Stimulated activated CD4-positive, alpha-beta T cell treated with anti-CD3 and anti-CD28 coated beads, Interleukin-1b, Interleukin-23, amount 100 ng/mL, for 24 hours (primary cell): ENCODE data around the gene LCE5A.
"Not testable (repeated sequence)": the region's sequence is repeated elsewhere in the genome, so short reads cannot be mapped to it uniquely, and the experiment has no call there.

ENCODE experiments used
- DNase-seq, 4 experiments: peaks; one replicate each; pipeline ENCODE4 v3.0.0-alpha.2; 2020; ENCODE audit warnings: low read depth in 4 of 4, low spot score in 1 of 4

The LCE5A gene, protein sequence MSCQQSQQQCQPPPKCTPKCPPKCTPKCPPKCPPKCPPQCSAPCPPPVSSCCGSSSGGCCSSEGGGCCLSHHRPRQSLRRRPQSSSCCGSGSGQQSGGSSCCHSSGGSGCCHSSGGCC

GRCh38 chr1:152510503-152510902, at the start of gene LCE5A:
LCE5A (plus strand) TSS chr1:152510803; CDS start chr1:152511535, 732 bp downstream.
- no peak for DNase-seq

GRCh38 chr1:152461544-152461943, 49.1 kb upstream of the LCE5A start:
- peak in 3 of 4 experiments; percentile 17 to 40 (median 38) for DNase-seq

- no peak for DNase-seq
Observed at GRCh38 chr1:152462636-152463035, 48.0 kb upstream of the LCE5A start.

DNA sequence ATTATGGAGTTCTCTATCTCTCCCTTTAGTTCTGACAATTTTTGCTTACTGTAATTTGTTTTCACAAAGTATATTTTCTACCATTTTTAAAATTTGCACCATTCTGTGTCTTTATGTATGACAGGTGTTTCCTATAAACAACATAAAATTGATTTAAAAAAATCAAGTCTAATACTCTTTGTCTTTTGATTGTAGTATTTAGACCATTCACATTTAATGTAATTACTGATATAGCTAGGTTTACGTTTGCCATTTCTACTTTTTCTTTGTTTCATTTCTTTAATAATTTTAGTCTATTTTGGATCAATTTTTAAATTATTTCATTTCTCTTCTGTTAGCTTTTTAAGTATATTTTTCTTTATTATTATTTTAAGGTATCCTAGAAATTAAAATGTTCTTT, 44.4 kb upstream of the LCE5A start:
- DNase-seq = no peak

- no peak for DNase-seq
Observed at GRCh38 chr1:152473887-152474537, 36.6 kb upstream of the LCE5A start.

- DNase-seq = peak; percentile 29 to 64 (median 44)
Observed at GRCh38 chr1:152479792-152480595, 30.6 kb upstream of the LCE5A start.

- no peak for DNase-seq
Observed at GRCh38 chr1:152481869-152482664, 28.5 kb upstream of the LCE5A start.

GRCh38 chr1:152486400-152487006, 24.1 kb upstream of the LCE5A start:
- DNase-seq = no peak

DNA sequence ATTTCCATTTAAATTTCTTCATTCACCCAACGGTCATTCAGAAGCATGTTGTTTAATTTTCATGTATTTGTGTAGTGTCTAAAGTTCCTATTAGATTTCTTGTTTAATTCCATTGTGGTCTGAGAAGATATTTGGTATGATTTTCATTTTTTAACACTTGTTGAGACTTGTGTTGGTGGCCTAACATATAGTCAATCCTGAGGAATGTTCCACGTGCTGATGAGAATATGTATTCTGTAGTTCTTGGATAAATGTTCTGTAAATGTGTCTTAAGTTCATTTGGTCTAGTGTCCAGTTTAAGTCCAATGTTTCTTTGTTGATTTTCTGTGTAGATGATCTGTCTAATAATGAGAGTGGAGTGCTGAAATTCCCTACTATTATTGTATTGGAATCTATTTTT, 22.7 kb upstream of the LCE5A start:
- DNase-seq = no peak

- not testable (repeated sequence) for DNase-seq
Observed at GRCh38 chr1:152491537-152491936, 19.1 kb upstream of the LCE5A start.

DNA sequence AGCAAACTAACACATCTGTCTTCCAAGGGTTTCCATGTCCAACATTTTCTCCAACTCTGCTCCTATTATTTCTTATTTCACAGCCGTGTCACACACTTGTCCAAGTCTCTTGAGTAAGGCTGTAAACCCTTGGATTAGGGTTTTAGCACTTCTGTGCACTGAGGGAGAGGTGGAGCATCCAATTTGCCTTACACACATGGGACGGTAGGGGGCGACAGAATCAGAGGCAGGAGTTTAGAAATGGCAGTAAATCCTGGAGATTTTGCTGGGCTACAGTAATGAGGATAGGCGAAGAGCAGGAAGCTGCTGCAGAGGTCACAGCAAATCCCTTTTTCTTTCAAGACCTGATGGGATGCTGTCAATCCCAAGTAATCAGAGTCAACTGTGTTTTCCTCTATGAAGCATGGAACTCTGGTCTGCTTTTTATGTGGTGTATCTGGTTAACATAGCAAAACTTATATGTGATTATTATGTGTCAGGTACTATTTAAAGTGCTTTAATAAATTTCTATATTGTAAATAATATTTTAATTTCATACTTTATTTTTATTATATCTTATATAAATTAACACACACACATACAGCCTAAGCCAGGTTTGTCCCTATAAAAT, 15.4 kb upstream of the LCE5A start:
- peak in 1 of 4 experiments; percentile 2 for DNase-seq

DNA sequence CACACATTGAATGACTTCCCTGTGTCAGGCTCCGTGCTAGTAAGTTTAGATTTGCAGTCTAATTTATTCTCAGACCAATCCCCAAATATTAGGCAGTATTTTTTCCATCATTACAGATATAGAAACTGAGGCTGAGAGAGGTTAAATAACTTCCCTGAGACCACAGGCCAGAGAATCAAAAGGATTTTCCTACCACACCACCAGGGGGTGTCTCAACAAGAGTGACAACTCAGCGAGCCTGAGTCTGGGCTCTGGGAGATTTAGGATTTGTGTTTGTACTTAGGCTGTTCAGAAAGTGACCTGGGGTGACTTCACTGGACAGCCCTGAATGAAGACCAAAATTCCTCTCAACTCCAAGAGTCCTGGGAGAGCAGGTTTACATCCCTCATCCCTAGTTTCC, 13.3 kb upstream of the LCE5A start:
- DNase-seq = no peak

- DNase-seq = no peak
Observed at GRCh38 chr1:152501704-152502103, 8.9 kb upstream of the LCE5A start.

GRCh38 chr1:152502496-152503180, 8.0 kb upstream of the LCE5A start:
- no peak for DNase-seq

DNA sequence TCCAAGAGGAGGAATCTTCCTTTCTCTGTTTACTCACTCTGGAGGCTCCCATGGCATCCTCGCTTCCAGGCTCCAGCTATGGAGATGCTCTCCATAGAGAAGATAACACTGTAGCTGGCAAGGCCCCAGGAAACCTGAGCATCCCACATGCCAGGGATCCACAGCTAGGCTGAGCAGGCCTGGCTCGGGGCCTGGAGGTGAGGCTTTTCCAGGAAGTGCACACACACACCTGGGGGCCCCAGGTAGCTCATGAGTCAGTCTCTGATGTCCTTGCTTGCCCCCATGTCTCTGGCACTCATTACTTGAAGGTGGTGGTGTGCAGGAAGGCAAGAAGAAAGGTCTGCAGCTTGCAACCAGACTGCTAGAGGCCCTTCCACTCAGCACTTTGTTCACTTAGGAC, 5.5 kb upstream of the LCE5A start:
- no peak for DNase-seq

GRCh38 chr1:152506899-152507498, 3.6 kb upstream of the LCE5A start:
- no peak for DNase-seq

GRCh38 chr1:152511596-152511995, 993 bp downstream of the LCE5A start:
- DNase-seq = no peak

DNA sequence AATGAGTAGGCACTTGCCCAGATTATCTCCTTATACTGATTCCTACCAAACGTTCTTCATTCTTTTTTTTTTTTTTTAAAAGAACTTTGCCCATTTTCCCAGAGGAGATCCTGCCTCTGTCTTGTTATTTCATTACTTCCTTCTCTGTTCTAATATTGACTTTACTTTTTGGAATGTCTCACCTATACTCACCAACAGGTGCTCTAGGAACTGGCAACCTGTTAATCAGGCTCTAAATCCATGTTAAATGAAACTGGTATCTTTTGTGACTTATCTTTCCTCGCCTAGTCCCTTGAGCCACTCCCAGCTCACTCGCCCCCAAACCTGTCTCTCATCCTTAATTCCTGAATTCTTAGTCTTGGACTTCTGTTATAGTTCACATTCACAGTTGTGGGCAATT, 2.5 kb downstream of the LCE5A start:
- no peak for DNase-seq

DNA sequence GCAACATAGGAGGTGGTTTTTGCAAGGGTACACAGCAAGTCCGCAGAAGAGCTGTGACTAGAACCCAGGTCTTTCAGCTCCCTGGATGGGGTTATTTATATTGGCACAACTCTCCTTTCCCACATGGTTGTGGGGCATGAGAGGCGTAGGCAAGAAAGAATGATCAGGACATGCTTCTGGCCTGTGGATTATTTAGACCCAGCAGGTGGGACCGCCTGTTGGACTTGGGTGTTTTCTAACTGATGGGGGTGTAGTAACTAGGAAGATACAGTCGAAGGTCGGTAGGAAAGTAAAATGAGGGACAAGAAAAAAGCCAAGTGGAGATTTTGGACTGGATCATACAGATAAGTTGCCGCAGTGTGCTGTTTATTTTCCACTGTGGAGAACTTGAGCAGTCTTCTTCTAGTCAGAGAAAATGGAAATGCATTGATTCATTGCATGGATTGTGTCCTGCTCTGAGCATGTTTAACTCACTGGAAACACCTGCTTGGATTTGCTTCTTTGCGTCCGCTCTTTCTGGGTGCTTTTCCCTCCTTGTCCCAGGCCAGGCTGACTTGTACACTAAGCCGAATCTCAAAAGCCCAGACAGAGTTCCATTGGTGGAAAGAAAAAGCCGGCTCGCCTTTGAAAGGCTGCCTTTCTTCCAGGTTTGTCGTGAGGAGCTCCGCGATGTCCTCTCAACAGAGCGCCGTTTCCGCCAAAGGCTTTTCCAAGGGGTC, 4.3 kb downstream of the LCE5A start:
- no peak for DNase-seq
